ENCODE data around the gene ZFYVE19. TPM values are rescaled to one million over a fixed set of nuclear protein-coding genes. Genes with fewer than 3 reads are reported as not detected.

The ZFYVE19 gene
- total RNA-seq, 1 donor from 2014 or later, result 26.7 TPM

GRCh38 chr15:40764629-40765103 is 42.2 kb upstream of the ZFYVE19 start:
- H3K4me1 ChIP-seq, result peaks cover 46% of the 10 kb centered on the region
- H3K27me3 ChIP-seq, result no peaks in the 10 kb centered on the region
- peak overlapping the region; percentile 69 for H3K4me3 ChIP-seq
- no peak for DNase-seq
- no peaks in the 10 kb centered on the region for H3K9me3 ChIP-seq
- H3K27ac ChIP-seq, result peak overlapping the region; percentile 85
- intact Hi-C loops (cut with DNase I), result no loop called here
- no peak for ATAC-seq
- TF ChIP-seq, protein P1, sequence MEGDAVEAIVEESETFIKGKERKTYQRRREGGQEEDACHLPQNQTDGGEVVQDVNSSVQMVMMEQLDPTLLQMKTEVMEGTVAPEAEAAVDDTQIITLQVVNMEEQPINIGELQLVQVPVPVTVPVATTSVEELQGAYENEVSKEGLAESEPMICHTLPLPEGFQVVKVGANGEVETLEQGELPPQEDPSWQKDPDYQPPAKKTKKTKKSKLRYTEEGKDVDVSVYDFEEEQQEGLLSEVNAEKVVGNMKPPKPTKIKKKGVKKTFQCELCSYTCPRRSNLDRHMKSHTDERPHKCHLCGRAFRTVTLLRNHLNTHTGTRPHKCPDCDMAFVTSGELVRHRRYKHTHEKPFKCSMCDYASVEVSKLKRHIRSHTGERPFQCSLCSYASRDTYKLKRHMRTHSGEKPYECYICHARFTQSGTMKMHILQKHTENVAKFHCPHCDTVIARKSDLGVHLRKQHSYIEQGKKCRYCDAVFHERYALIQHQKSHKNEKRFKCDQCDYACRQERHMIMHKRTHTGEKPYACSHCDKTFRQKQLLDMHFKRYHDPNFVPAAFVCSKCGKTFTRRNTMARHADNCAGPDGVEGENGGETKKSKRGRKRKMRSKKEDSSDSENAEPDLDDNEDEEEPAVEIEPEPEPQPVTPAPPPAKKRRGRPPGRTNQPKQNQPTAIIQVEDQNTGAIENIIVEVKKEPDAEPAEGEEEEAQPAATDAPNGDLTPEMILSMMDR (IDR thresholded peaks at IDR 0.05), result no peak
- peaks cover 13% of the 10 kb centered on the region for H3K36me3 ChIP-seq

GRCh38 chr15:40766194-40766815 is 40.6 kb upstream of the ZFYVE19 start:
- H3K27ac ChIP-seq, result no peak overlapping the region
- H3K4me1 ChIP-seq, result peaks cover 51% of the 10 kb centered on the region
- TF ChIP-seq, protein P1 (IDR thresholded peaks at IDR 0.05), result no peak
- peaks cover 13% of the 10 kb centered on the region for H3K36me3 ChIP-seq
- no peak overlapping the region for H3K4me3 ChIP-seq
- ATAC-seq, result no peak
- intact Hi-C loops (cut with DNase I), result no loop called here
- no peak for DNase-seq
- H3K27me3 ChIP-seq, result no peaks in the 10 kb centered on the region
- H3K9me3 ChIP-seq, result no peaks in the 10 kb centered on the region

DNA sequence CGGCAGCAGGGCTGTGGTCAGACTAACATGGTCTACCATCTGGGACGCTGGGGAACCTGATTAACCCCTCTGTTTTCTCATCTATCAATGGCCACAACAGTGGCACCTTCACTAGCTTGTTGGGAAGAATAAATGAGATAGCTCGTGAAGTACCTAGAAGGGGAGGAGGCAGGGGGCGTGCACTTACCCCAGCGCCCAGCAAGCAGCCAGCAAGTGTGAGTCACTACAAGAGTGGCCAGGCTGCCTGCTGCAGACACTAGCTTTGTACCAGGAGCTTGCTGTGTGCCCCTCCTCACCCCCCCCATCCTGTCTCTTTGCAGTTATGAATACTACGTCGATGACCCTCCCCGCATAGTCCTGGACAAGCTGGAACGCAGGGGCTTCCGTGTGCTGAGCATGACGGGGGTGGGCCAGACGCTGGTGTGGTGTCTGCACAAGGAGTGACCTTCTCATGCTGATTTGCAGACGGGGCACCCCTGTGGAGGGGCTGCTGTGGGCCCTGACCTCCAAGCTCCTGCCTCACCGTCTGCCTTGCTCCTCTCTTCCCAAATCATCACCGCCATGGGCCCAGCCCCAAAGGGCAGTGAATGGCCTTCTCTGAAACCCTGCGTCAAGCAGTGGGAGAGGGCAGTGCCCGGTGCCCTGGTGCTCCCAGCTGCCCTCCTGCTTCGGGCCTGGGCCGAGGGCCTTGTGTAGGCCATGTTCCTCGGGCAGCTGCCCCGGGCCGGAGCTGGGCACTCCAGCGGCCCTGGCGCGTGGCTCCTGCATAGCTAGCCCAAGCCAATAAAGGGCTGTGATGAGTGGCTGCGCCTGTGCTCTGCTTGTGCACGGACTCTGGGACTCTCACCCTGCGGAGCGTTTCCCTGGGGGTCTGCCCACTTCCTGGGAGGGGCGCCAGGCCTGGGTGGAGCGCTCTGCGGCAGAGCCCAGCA is 39.7 kb upstream of the ZFYVE19 start:
- peaks cover 51% of the 10 kb centered on the region for H3K4me1 ChIP-seq
- ATAC-seq, result no peak
- TF ChIP-seq, protein P1 (IDR thresholded peaks at IDR 0.05), result no peak
- no peaks in the 10 kb centered on the region for H3K9me3 ChIP-seq
- DNase-seq, result no peak
- intact Hi-C loops (cut with DNase I), result no loop called here
- H3K27ac ChIP-seq, result no peak overlapping the region
- H3K27me3 ChIP-seq, result no peaks in the 10 kb centered on the region
- no peak overlapping the region for H3K4me3 ChIP-seq
- peaks cover 14% of the 10 kb centered on the region for H3K36me3 ChIP-seq

- Histone ChIP-seq H3K27me3 (no peaks in the 10 kb centered on the region), H3K4me3 (no peak overlapping the region), H3K27ac (no peak overlapping the region), H3K36me3 (peaks cover 19% of the 10 kb centered on the region), H3K4me1 (peaks cover 46% of the 10 kb centered on the region), H3K9me3 (no peaks in the 10 kb centered on the region)
- intact Hi-C loops (cut with DNase I), result no loop called here
- DNase-seq (no peak), ATAC-seq (no peak)
- TF ChIP-seq, protein P1 (IDR thresholded peaks at IDR 0.05), result no peak
Measured at GRCh38 chr15:40767838-40768500, 38.9 kb upstream of the ZFYVE19 start.

DNA sequence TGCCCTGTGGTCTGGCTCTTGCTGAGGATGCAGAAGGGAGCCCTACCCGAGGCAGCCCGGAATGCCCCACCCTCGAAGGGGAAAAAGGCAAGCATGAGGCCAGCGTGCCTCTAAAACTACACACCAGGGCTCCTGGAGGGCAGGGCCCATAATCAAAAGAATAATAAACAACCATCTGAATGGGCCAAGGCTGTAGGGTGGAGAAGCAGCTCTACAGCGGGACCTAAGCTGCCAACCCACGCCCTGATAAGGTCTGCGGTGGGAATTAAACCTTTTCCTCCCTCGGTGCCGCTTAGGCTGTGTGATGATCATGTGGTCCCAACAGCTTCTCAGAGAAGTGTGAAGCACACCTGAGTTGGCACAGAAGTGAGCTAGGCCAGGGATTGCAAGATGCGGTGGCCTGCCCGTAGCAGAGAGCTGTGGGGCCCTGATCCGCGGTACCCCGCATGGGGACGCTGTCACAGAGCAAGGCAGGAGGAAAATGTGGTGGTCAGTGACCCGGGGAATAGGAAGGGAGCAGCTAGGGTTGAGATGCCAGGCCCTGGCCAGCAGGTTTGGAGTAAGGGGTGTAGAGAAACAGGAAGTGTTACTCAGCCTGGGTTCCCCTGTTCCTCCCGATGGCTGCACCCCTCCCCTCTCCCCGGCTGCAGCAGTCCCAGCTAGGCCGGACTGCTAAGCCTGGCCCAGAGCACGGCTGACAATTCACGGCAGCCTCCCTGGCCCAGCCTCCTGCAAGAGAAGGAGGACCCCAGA is 38.2 kb upstream of the ZFYVE19 start:
- Histone ChIP-seq H3K4me1 (peaks cover 40% of the 10 kb centered on the region), H3K36me3 (peaks cover 26% of the 10 kb centered on the region), H3K9me3 (no peaks in the 10 kb centered on the region), H3K27me3 (no peaks in the 10 kb centered on the region), H3K27ac (peak overlapping the region; percentile 44), H3K4me3 (no peak overlapping the region)
- DNase-seq (no peak), ATAC-seq (no peak)
- intact Hi-C loops (cut with DNase I), result no loop called here
- TF ChIP-seq, protein P1 (IDR thresholded peaks at IDR 0.05), result no peak

Data from upper lobe of right lung (tissue), 1 donor.